ENCODE data around the gene COL25A1.

Gene COL25A1

GRCh38 chr4:108828620-108829019, 473.8 kb downstream of the COL25A1 start:
- TF ChIP-seq ZFX (IDR thresholded peaks at IDR 0.05): no peak
- TF ChIP-seq CTCF (conservative IDR thresholded peaks at IDR 0.05): no peak
- H3K27ac ChIP-seq: no peak overlapping the region

- no peak overlapping the region for H3K27ac ChIP-seq
- TF ChIP-seq CTCF (conservative IDR thresholded peaks at IDR 0.05) (no peak), ZFX (IDR thresholded peaks at IDR 0.05) (no peak)
Measured at GRCh38 chr4:108825737-108826136, 476.7 kb downstream of the COL25A1 start.

DNA sequence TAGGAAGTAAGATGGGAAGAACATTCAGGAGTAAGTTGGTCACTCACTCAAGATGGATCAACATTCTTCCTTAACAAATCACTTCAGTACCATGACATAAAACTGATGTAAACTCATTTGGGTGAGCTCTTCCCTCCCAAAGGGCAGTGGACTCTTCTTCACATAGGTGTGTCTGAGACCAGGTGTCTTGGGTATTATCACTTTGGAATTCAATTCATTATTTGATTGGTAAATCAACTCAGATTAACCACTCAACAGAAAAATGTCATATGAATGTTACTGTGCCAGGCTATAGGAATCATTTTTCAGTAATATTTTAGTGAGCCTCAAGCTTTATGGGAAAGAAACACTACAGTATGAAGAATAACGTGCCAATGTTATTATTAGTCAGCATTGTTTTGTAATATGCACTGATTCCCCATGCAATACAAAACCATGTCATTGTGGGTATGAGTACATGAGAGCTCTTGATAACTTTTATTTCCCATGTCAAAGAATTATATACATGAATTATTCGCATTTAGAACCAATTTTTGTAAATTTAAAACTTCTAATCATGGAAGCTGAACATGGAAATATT, 481.0 kb downstream of the COL25A1 start:
- TF ChIP-seq ZFX (IDR thresholded peaks at IDR 0.05) (no peak), CTCF (conservative IDR thresholded peaks at IDR 0.05) (no peak)
- no peak overlapping the region for H3K27ac ChIP-seq

GRCh38 chr4:108820492-108821350, 481.7 kb downstream of the COL25A1 start:
- no peak for TF ChIP-seq CTCF (conservative IDR thresholded peaks at IDR 0.05)
- TF ChIP-seq ZFX (IDR thresholded peaks at IDR 0.05): no peak
- no peak overlapping the region for H3K27ac ChIP-seq

- no peak overlapping the region for H3K27ac ChIP-seq
- TF ChIP-seq ZFX (IDR thresholded peaks at IDR 0.05): no peak
- no peak for TF ChIP-seq CTCF (conservative IDR thresholded peaks at IDR 0.05)
Measured at GRCh38 chr4:108814326-108814725, 488.1 kb downstream of the COL25A1 start.

DNA sequence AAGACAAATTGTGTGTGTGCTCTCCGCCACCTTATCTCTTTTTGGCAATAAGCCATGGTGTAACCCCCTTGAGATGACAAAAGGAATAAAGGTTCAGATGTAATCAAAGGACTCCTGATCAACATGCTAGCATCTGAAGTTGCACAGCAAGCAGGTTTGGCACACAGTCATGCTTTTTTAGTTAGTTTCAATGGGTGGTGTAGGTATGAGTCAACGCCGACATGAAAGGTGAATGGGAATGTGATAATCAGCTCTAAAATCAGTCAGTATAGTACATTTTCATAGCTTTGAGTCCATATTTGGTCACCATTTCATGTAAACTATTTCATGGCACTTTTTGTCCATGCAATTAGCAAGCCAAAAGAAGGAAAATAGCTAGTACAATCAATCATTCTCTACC, 489.2 kb downstream of the COL25A1 start:
- no peak for TF ChIP-seq CTCF (conservative IDR thresholded peaks at IDR 0.05)
- no peak for TF ChIP-seq ZFX (IDR thresholded peaks at IDR 0.05)
- H3K27ac ChIP-seq: no peak overlapping the region

DNA sequence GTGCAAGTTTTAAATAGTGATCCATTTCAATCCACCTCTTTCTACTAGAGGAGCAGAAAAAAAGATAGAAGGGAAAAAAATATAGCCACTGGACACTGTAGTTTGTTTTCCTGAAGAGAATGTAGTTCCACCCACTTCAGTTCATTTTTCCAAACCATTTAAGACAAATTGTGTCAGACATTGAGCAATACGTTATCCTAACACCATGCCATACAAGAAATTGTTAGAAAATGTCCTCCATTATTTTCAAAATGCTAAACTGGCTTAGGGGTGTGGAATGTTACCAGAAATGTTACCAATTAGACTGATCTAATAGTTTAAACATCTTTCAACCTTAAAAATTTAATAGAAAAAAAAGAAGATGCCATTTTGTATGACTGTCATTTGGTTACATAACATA, 491.0 kb downstream of the COL25A1 start:
- H3K27ac ChIP-seq: no peak overlapping the region
- TF ChIP-seq ZFX (IDR thresholded peaks at IDR 0.05) (no peak), CTCF (conservative IDR thresholded peaks at IDR 0.05) (no peak)
